ENCODE measurements around the gene FAM177B.
"Not testable (repeated sequence)": the region's sequence is repeated elsewhere in the genome, so short reads cannot be mapped to it uniquely, and the experiment has no call there.

DNA sequence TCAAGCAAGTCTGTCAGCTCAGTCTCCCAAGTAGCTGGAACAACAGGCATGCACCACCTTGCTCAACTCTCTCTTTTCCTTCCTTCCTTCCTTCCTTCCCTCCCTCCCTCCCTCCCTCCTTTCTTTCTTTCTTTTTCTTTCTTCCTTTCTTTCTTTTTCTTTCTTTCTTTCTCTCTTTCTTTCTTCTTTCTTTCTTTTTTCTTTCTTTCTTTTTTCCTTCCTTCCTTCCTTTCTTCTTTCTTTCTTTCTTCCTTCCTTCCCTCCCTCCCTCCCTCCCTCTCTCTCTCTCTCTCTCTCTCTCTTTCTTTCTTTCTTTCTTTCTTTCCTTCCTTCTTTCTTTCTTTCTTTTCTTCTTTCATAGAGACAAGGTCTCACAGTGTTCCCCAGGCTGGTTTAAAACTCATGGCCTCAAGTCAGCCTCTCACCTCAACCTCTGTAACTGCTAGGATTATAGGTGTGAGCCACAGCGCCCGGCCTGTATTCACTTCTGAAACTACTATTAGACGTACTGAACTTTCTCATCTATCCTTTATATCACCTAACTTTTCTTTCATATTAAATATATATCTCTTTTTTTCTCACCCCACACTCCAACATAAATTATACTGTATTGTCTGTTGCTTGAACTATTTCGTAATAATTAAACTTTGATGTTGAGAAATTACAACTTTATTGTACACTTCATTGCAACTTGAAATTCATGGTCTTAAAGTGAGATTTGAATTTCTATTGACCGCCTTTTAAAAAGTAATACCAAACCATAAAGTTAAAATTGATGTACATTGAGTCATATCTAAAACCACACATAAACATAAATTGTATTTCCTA, 4.8 kb downstream of the FAM177B start:
- TF ChIP-seq, protein P1, sequence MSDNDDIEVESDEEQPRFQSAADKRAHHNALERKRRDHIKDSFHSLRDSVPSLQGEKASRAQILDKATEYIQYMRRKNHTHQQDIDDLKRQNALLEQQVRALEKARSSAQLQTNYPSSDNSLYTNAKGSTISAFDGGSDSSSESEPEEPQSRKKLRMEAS (IDR thresholded peaks at IDR 0.05) = not testable (repeated sequence)
- TF ChIP-seq CTCF (IDR thresholded peaks at IDR 0.05; ENCODE audit: low read depth, low read length, missing input control); EGR1 (IDR thresholded peaks at IDR 0.05; ENCODE audit: low read depth in 2 of 2); ZBTB33 (IDR thresholded peaks at IDR 0.05); FOXA1 (IDR thresholded peaks at IDR 0.05); ATF3 (IDR thresholded peaks at IDR 0.05); RAD21 (IDR thresholded peaks at IDR 0.05): not testable (repeated sequence)
- TF ChIP-seq, protein P2, sequence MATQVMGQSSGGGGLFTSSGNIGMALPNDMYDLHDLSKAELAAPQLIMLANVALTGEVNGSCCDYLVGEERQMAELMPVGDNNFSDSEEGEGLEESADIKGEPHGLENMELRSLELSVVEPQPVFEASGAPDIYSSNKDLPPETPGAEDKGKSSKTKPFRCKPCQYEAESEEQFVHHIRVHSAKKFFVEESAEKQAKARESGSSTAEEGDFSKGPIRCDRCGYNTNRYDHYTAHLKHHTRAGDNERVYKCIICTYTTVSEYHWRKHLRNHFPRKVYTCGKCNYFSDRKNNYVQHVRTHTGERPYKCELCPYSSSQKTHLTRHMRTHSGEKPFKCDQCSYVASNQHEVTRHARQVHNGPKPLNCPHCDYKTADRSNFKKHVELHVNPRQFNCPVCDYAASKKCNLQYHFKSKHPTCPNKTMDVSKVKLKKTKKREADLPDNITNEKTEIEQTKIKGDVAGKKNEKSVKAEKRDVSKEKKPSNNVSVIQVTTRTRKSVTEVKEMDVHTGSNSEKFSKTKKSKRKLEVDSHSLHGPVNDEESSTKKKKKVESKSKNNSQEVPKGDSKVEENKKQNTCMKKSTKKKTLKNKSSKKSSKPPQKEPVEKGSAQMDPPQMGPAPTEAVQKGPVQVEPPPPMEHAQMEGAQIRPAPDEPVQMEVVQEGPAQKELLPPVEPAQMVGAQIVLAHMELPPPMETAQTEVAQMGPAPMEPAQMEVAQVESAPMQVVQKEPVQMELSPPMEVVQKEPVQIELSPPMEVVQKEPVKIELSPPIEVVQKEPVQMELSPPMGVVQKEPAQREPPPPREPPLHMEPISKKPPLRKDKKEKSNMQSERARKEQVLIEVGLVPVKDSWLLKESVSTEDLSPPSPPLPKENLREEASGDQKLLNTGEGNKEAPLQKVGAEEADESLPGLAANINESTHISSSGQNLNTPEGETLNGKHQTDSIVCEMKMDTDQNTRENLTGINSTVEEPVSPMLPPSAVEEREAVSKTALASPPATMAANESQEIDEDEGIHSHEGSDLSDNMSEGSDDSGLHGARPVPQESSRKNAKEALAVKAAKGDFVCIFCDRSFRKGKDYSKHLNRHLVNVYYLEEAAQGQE (IDR thresholded peaks at IDR 0.05) = not testable (repeated sequence)

All from liver (tissue), 3 donors.